ENCODE measurements around the gene TBP. TPM values are rescaled to one million over a fixed set of nuclear protein-coding genes. Genes with fewer than 3 reads are reported as not detected.

Gene TBP
- total RNA-seq, 1 experiment from 2014 or later, result 20.6 TPM

DNA sequence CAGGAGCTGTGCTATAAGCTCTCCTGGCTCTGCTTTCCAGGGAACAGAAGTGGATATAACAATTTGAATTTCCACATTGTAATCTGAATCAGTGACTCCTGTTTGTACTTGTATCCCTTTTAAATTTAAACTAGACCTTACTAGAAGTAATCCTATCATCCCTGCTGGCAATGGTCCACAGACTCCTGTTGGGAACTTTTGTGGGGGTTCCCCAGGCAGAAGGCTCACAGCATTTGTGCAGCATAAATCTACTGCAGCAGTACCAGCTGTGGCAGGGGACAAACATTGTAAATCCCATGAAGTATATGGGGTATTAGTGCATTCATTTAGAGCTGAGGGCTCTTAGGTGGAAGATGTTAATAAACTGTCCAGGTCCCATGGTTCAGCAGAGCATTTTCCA lies 42.3 kb downstream of the TBP start (continued):
- TF ChIP-seq, protein P1, sequence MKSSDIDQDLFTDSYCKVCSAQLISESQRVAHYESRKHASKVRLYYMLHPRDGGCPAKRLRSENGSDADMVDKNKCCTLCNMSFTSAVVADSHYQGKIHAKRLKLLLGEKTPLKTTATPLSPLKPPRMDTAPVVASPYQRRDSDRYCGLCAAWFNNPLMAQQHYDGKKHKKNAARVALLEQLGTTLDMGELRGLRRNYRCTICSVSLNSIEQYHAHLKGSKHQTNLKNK (CRISPR knock-in tag; IDR thresholded peaks at IDR 0.05), result no peak
- no peak for TF ChIP-seq ESRRA (CRISPR knock-in tag; IDR thresholded peaks at IDR 0.05; ENCODE audit: borderline replicate concordance)
- TF ChIP-seq, protein P2, sequence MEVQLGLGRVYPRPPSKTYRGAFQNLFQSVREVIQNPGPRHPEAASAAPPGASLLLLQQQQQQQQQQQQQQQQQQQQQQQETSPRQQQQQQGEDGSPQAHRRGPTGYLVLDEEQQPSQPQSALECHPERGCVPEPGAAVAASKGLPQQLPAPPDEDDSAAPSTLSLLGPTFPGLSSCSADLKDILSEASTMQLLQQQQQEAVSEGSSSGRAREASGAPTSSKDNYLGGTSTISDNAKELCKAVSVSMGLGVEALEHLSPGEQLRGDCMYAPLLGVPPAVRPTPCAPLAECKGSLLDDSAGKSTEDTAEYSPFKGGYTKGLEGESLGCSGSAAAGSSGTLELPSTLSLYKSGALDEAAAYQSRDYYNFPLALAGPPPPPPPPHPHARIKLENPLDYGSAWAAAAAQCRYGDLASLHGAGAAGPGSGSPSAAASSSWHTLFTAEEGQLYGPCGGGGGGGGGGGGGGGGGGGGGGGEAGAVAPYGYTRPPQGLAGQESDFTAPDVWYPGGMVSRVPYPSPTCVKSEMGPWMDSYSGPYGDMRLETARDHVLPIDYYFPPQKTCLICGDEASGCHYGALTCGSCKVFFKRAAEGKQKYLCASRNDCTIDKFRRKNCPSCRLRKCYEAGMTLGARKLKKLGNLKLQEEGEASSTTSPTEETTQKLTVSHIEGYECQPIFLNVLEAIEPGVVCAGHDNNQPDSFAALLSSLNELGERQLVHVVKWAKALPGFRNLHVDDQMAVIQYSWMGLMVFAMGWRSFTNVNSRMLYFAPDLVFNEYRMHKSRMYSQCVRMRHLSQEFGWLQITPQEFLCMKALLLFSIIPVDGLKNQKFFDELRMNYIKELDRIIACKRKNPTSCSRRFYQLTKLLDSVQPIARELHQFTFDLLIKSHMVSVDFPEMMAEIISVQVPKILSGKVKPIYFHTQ (CRISPR knock-in tag; IDR thresholded peaks at IDR 0.05), result no peak
- no peak for TF ChIP-seq FOXJ3 (CRISPR knock-in tag; IDR thresholded peaks at IDR 0.05; ENCODE audit: borderline replicate concordance)
- TF ChIP-seq RORB (CRISPR knock-in tag; IDR thresholded peaks at IDR 0.05), result no peak
- TF ChIP-seq ZNF232 (CRISPR knock-in tag; IDR thresholded peaks at IDR 0.05), result no peak
- no peak for TF ChIP-seq TP53 (CRISPR knock-in tag; IDR thresholded peaks at IDR 0.05)
- TF ChIP-seq OVOL2 (CRISPR knock-in tag; IDR thresholded peaks at IDR 0.05; ENCODE audit: borderline replicate concordance), result no peak
- no peak for TF ChIP-seq ZNF138 (CRISPR knock-in tag; conservative IDR thresholded peaks at IDR 0.05)

- DNase-seq (ENCODE audit: low spot score) (no peak), ATAC-seq (no peak)
- H3K36me3 Mint-ChIP-seq, result peaks cover 24% of the 10 kb centered on the region
- no peak for TF ChIP-seq ZNF219 (CRISPR knock-in tag; IDR thresholded peaks at IDR 0.05; ENCODE audit: borderline replicate concordance)
- TF ChIP-seq, protein P3, sequence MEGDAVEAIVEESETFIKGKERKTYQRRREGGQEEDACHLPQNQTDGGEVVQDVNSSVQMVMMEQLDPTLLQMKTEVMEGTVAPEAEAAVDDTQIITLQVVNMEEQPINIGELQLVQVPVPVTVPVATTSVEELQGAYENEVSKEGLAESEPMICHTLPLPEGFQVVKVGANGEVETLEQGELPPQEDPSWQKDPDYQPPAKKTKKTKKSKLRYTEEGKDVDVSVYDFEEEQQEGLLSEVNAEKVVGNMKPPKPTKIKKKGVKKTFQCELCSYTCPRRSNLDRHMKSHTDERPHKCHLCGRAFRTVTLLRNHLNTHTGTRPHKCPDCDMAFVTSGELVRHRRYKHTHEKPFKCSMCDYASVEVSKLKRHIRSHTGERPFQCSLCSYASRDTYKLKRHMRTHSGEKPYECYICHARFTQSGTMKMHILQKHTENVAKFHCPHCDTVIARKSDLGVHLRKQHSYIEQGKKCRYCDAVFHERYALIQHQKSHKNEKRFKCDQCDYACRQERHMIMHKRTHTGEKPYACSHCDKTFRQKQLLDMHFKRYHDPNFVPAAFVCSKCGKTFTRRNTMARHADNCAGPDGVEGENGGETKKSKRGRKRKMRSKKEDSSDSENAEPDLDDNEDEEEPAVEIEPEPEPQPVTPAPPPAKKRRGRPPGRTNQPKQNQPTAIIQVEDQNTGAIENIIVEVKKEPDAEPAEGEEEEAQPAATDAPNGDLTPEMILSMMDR (IDR thresholded peaks at IDR 0.05), result no peak
- no peak overlapping the region for H3K4me3 Mint-ChIP-seq
- peaks cover 36% of the 10 kb centered on the region for H3K4me1 Mint-ChIP-seq
- H3K9me3 Mint-ChIP-seq, result peaks cover 30% of the 10 kb centered on the region
- ChIA-PET POLR2A (no interaction called here), CTCF (no interaction called here)
- no peaks in the 10 kb centered on the region; the same call in 1 of the 2 replicates for H3K27me3 Mint-ChIP-seq (ENCODE audit: low read depth)
- no peak overlapping the region for H3K27ac Mint-ChIP-seq
Measured at GRCh38 chr6:170597278-170597677, 43.1 kb downstream of the TBP start.

DNA sequence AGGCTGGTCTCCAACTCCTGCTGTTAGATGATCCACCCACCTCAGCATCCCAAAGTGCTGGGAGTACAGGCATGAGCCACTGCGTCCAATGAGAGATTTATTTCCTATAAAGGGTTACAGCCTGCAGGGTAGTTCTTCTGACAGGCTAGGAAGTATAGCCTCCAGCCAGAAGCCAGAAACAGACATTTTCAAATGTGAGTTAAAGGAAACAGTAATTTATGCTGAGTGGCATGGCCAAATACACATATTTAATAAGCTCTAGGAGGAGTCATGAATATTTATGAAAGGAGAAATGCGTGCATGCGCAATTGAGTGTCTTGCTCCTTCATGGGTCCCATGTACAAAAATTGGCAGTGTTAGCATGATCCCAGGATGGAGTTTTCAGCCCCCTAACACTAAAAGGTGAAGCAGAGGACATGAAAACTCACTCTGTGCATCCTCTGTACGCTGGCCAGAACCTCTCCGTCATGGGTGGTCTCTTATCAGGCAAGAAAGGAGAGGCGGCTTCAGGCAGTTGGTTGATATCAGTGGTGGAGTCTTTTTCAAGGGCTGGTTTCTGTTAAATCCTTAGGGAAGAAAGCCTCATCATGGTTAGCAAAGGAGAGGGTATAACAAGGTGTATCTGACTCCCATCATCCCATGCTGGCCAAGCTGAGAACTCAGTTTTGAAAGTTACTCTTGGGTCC lies 51.5 kb downstream of the TBP start:
- peaks cover 7% of the 10 kb centered on the region; the same call in 1 of the 2 replicates for H3K9me3 Mint-ChIP-seq

More for the DNA sequence above, 51.5 kb downstream of the TBP start:
- Mint-ChIP-seq H3K4me3 (no peak overlapping the region), H3K4me1 (peaks cover 22% of the 10 kb centered on the region), H3K27me3 (ENCODE audit: low read depth) (peaks cover 8% of the 10 kb centered on the region), H3K27ac (no peak overlapping the region), H3K36me3 (no peaks in the 10 kb centered on the region)
- no peak for TF ChIP-seq PRRX2 (CRISPR knock-in tag; IDR thresholded peaks at IDR 0.05)
- TF ChIP-seq ZNF219 (CRISPR knock-in tag; IDR thresholded peaks at IDR 0.05; ENCODE audit: borderline replicate concordance), result no peak
- TF ChIP-seq GTF2I (CRISPR knock-in tag; conservative IDR thresholded peaks at IDR 0.05), result no peak
- no peak for TF ChIP-seq ZNF416 (CRISPR knock-in tag; IDR thresholded peaks at IDR 0.05)
- TF ChIP-seq, protein P4, sequence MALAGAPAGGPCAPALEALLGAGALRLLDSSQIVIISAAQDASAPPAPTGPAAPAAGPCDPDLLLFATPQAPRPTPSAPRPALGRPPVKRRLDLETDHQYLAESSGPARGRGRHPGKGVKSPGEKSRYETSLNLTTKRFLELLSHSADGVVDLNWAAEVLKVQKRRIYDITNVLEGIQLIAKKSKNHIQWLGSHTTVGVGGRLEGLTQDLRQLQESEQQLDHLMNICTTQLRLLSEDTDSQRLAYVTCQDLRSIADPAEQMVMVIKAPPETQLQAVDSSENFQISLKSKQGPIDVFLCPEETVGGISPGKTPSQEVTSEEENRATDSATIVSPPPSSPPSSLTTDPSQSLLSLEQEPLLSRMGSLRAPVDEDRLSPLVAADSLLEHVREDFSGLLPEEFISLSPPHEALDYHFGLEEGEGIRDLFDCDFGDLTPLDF (CRISPR knock-in tag; IDR thresholded peaks at IDR 0.05), result no peak
- TF ChIP-seq, protein P1 (CRISPR knock-in tag; IDR thresholded peaks at IDR 0.05), result no peak
- TF ChIP-seq HMGXB4 (CRISPR knock-in tag; IDR thresholded peaks at IDR 0.05), result no peak
- TF ChIP-seq, protein P5, sequence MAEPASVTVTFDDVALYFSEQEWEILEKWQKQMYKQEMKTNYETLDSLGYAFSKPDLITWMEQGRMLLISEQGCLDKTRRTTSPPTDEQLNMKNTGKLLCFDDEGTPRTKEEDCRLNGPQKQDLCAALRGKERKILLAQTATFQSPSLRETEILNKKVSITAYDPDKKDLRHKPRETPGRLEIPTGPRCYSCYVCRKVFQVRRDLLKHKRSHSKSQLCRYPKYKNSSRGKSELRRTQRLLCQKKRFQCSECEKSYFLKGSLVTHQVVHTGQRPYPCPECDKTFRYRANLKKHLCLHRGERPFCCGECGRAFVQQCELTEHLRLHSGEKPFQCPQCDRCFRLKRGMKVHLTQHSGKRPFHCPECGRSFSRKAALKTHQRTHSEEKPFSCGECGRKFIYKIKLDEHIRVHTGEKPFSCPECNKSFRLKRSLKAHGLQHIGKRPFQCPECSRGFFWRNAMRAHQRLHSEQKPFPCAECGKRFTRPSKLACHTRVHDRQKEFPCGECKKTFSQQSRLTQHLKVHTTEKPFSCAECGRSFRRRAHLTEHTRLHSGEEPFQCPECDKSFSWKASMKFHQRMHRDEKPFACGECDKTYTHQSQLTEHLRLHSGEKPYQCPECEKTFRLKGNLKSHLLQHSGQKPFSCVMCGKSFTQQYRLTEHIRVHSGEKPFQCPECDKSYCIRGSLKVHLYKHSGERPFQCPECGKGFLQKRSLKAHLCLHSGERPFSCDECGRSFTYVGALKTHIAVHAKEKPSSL (CRISPR knock-in tag; conservative IDR thresholded peaks at IDR 0.05), result no peak
- TF ChIP-seq, protein P6, sequence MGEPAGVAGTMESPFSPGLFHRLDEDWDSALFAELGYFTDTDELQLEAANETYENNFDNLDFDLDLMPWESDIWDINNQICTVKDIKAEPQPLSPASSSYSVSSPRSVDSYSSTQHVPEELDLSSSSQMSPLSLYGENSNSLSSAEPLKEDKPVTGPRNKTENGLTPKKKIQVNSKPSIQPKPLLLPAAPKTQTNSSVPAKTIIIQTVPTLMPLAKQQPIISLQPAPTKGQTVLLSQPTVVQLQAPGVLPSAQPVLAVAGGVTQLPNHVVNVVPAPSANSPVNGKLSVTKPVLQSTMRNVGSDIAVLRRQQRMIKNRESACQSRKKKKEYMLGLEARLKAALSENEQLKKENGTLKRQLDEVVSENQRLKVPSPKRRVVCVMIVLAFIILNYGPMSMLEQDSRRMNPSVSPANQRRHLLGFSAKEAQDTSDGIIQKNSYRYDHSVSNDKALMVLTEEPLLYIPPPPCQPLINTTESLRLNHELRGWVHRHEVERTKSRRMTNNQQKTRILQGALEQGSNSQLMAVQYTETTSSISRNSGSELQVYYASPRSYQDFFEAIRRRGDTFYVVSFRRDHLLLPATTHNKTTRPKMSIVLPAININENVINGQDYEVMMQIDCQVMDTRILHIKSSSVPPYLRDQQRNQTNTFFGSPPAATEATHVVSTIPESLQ (CRISPR knock-in tag; IDR thresholded peaks at IDR 0.05), result no peak
- CTCF ChIA-PET, result no interaction called here
- no peak for DNase-seq (ENCODE audit: low spot score)
- POLR2A ChIA-PET, result no interaction called here
- no peak for ATAC-seq
